Stimulated activated CD8-positive, alpha-beta memory T cell treated with anti-CD3 and anti-CD28 coated beads, Interleukin-2, amount 100 ng/mL, for 1 hour (primary cell): ENCODE measurements around the gene PYGO1.
"Not testable (repeated sequence)": the region's sequence is repeated elsewhere in the genome, so short reads cannot be mapped to it uniquely, and the experiment has no call there.

Experiments
- DNase-seq, 2 donors: peaks; one replicate each; pipeline ENCODE4 v3.0.0-alpha.2; 2020; ENCODE audit warnings: low read depth in 2 of 2

The PYGO1 gene

GRCh38 chr15:55564347-55565145, 23.6 kb downstream of the PYGO1 start:
- DNase-seq = no peak

- no peak for DNase-seq
These were observed 25.5 kb downstream of the PYGO1 start for GRCh38 chr15:55562601-55563000.

GRCh38 chr15:55555089-55555488, 33.1 kb downstream of the PYGO1 start:
- DNase-seq = no peak

GRCh38 chr15:55552926-55553325, 35.2 kb downstream of the PYGO1 start:
- no peak for DNase-seq

- DNase-seq = no peak
These were observed 35.7 kb downstream of the PYGO1 start for GRCh38 chr15:55552451-55552850.

GRCh38 chr15:55549305-55549704, 38.8 kb downstream of the PYGO1 start:
- DNase-seq = no peak

GRCh38 chr15:55546718-55547117, 41.4 kb downstream of the PYGO1 start:
- no peak for DNase-seq

- no peak for DNase-seq
These were observed 52.7 kb downstream of the PYGO1 start for GRCh38 chr15:55535436-55535835.

GRCh38 chr15:55532944-55533343, 55.2 kb downstream of the PYGO1 start:
- DNase-seq = no peak

GRCh38 chr15:55530861-55531313, 57.3 kb downstream of the PYGO1 start:
- DNase-seq = no peak

- DNase-seq = no peak
These were observed 59.3 kb downstream of the PYGO1 start for GRCh38 chr15:55528812-55529211.

- no peak for DNase-seq
These were observed 61.0 kb downstream of the PYGO1 start for GRCh38 chr15:55527150-55527549.

- DNase-seq = no peak
These were observed 61.5 kb downstream of the PYGO1 start for GRCh38 chr15:55526559-55527036.

GRCh38 chr15:55522742-55523450, 65.2 kb downstream of the PYGO1 start:
- DNase-seq = no peak

GRCh38 chr15:55518641-55519040, 69.5 kb downstream of the PYGO1 start:
- no peak for DNase-seq

- DNase-seq = no peak
These were observed 70.1 kb downstream of the PYGO1 start for GRCh38 chr15:55518009-55518408.

- no peak for DNase-seq
These were observed 72.0 kb downstream of the PYGO1 start for GRCh38 chr15:55515991-55516776.

- DNase-seq = no peak
These were observed 72.7 kb downstream of the PYGO1 start for GRCh38 chr15:55515491-55515890.

- no peak for DNase-seq
These were observed 73.7 kb downstream of the PYGO1 start for GRCh38 chr15:55514414-55514850.

- not testable (repeated sequence) for DNase-seq
These were observed 74.3 kb downstream of the PYGO1 start for GRCh38 chr15:55513621-55514413.

- DNase-seq = no peak
These were observed 75.0 kb downstream of the PYGO1 start for GRCh38 chr15:55513152-55513551.
